ENCODE measurements around the gene PRX. TPM values are rescaled to one million over a fixed set of nuclear protein-coding genes. Genes with fewer than 3 reads are reported as not detected.

Gene PRX
- polyA plus RNA-seq, 1 donor (not counting 4 experiments of a cell fraction or from before 2014, with no cell fraction given) = 0.42 TPM

GRCh38 chr19:40390084-40390742 is 23.0 kb downstream of the PRX start, which contains the start of gene HIPK4:
TSS of gene HIPK4 (minus strand) at chr19:40390181. CDS start at chr19:40389902, 279 bp downstream.
- dilution Hi-C loops (cut with MboI; ENCODE audit: extremely low pct_ligation_motif_present, low sequenced_read_pairs) = no loop called here
- no peaks in the 10 kb centered on the region for H3K36me3 ChIP-seq (ENCODE audit: control insufficient read depth in 2 of 2, extremely low read depth in 1 of 2, insufficient read depth in 2 of 2, low read length in 2 of 2)
- H3K9me3 ChIP-seq (ENCODE audit: control insufficient read depth, low read depth, low read length) = no peaks in the 10 kb centered on the region
- no peak within 1 kb of the TSS for H2AFZ ChIP-seq (ENCODE audit: control insufficient read depth, low read length)
- H3K27ac ChIP-seq (ENCODE audit: control insufficient read depth, insufficient read depth, low read length) = no peak within 1 kb of the TSS
- H4K20me1 ChIP-seq (ENCODE audit: control insufficient read depth, extremely low read depth, insufficient read depth, low read length) = no peaks in the 10 kb centered on the region
- H3K79me2 ChIP-seq (ENCODE audit: control insufficient read depth, insufficient read depth, low read length) = no peaks in the 10 kb centered on the region
- H3K27me3 ChIP-seq (ENCODE audit: control insufficient read depth, extremely low read depth, insufficient read depth, low read length) = peaks cover 4% of the 10 kb centered on the region
- H3K4me2 ChIP-seq (ENCODE audit: control insufficient read depth, extremely low read depth, insufficient read depth, low read depth, low read length) = no peak within 1 kb of the TSS
- TF ChIP-seq, protein P1, sequence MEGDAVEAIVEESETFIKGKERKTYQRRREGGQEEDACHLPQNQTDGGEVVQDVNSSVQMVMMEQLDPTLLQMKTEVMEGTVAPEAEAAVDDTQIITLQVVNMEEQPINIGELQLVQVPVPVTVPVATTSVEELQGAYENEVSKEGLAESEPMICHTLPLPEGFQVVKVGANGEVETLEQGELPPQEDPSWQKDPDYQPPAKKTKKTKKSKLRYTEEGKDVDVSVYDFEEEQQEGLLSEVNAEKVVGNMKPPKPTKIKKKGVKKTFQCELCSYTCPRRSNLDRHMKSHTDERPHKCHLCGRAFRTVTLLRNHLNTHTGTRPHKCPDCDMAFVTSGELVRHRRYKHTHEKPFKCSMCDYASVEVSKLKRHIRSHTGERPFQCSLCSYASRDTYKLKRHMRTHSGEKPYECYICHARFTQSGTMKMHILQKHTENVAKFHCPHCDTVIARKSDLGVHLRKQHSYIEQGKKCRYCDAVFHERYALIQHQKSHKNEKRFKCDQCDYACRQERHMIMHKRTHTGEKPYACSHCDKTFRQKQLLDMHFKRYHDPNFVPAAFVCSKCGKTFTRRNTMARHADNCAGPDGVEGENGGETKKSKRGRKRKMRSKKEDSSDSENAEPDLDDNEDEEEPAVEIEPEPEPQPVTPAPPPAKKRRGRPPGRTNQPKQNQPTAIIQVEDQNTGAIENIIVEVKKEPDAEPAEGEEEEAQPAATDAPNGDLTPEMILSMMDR (optimal IDR thresholded peaks at IDR 0.05 in 1 of 3, IDR thresholded peaks at IDR 0.05 in 1 of 3, conservative IDR thresholded peaks at IDR 0.05 in 1 of 3; ENCODE audit: extremely low read depth in 1 of 3, insufficient read depth in 2 of 3, low read length in 3 of 3) = no peak
- TF ChIP-seq EZH2 (IDR thresholded peaks at IDR 0.05; ENCODE audit: low read length) = no peak
- FAIRE-seq (no peak), DNase-seq (ENCODE audit: low read depth, low spot score) (no peak)
- peaks cover 5% of the 10 kb centered on the region for H3K4me1 ChIP-seq (ENCODE audit: control insufficient read depth, extremely low read depth, insufficient read depth, low read length)
- no peak within 1 kb of the TSS for H3K4me3 ChIP-seq (ENCODE audit: control insufficient read depth in 2 of 3, extremely low read depth in 1 of 3, insufficient read depth in 2 of 3, low read depth in 1 of 3, low read length in 3 of 3)
- no peaks in the 10 kb centered on the region for H3K9me1 ChIP-seq (ENCODE audit: control insufficient read depth, extremely low read depth, insufficient read depth, low read length)
- H3K9ac ChIP-seq (ENCODE audit: control insufficient read depth, extremely low read depth, insufficient read depth, low read length) = no peak within 1 kb of the TSS

GRCh38 chr19:40389404-40390083 is 23.6 kb downstream of the PRX start:
- dilution Hi-C loops (cut with MboI; ENCODE audit: extremely low pct_ligation_motif_present, low sequenced_read_pairs) = no loop called here
- no peak for TF ChIP-seq EZH2 (IDR thresholded peaks at IDR 0.05; ENCODE audit: low read length)
- TF ChIP-seq, protein P1 (optimal IDR thresholded peaks at IDR 0.05 in 1 of 3, IDR thresholded peaks at IDR 0.05 in 1 of 3, conservative IDR thresholded peaks at IDR 0.05 in 1 of 3; ENCODE audit: extremely low read depth in 1 of 3, insufficient read depth in 2 of 3, low read length in 3 of 3) = no peak
- no peaks in the 10 kb centered on the region for H4K20me1 ChIP-seq (ENCODE audit: control insufficient read depth, extremely low read depth, insufficient read depth, low read length)
- H3K9ac ChIP-seq (ENCODE audit: control insufficient read depth, extremely low read depth, insufficient read depth, low read length) = no peak overlapping the region
- peaks cover 5% of the 10 kb centered on the region for H3K4me1 ChIP-seq (ENCODE audit: control insufficient read depth, extremely low read depth, insufficient read depth, low read length)
- DNase-seq (ENCODE audit: low read depth, low spot score) (no peak), FAIRE-seq (no peak)
- no peak overlapping the region for H3K27ac ChIP-seq (ENCODE audit: control insufficient read depth, insufficient read depth, low read length)
- H3K36me3 ChIP-seq (ENCODE audit: control insufficient read depth in 2 of 2, extremely low read depth in 1 of 2, insufficient read depth in 2 of 2, low read length in 2 of 2) = no peaks in the 10 kb centered on the region
- H3K9me3 ChIP-seq (ENCODE audit: control insufficient read depth, low read depth, low read length) = no peaks in the 10 kb centered on the region
- no peak overlapping the region for H3K4me2 ChIP-seq (ENCODE audit: control insufficient read depth, extremely low read depth, insufficient read depth, low read depth, low read length)
- no peak overlapping the region for H2AFZ ChIP-seq (ENCODE audit: control insufficient read depth, low read length)
- no peaks in the 10 kb centered on the region for H3K79me2 ChIP-seq (ENCODE audit: control insufficient read depth, insufficient read depth, low read length)
- no peak overlapping the region for H3K4me3 ChIP-seq (ENCODE audit: control insufficient read depth in 2 of 3, extremely low read depth in 1 of 3, insufficient read depth in 2 of 3, low read depth in 1 of 3, low read length in 3 of 3)
- no peaks in the 10 kb centered on the region for H3K27me3 ChIP-seq (ENCODE audit: control insufficient read depth, extremely low read depth, insufficient read depth, low read length)
- no peaks in the 10 kb centered on the region for H3K9me1 ChIP-seq (ENCODE audit: control insufficient read depth, extremely low read depth, insufficient read depth, low read length)

Data from keratinocyte (primary cell).